Muscle layer of duodenum (tissue), 2 donors: ENCODE measurements around the gene DOCK9.

Experiments used
- H3K27ac ChIP-seq: one replicate; pipeline ENCODE4 v1.7.0; 2013; ENCODE audit warnings: mild to moderate bottlenecking, low read length
- H3K27me3 ChIP-seq: one replicate; pipeline ENCODE4 v1.7.0; 2013; ENCODE audit warnings: low read depth, mild to moderate bottlenecking, control low read depth, low read length
- H3K36me3 ChIP-seq, 2 donors: one replicate each; pipeline ENCODE4 v1.7.0; 2013; ENCODE audit warnings: low read length in 2 of 2, control low read depth in 1 of 2, mild to moderate bottlenecking in 1 of 2; ENCODE audit not compliant: insufficient read depth in 2 of 2, control insufficient read depth in 1 of 2
- H3K4me1 ChIP-seq, 2 donors: one replicate each; pipeline ENCODE4 v1.7.0; 2013; ENCODE audit warnings: low read length in 2 of 2, mild to moderate bottlenecking in 2 of 2, control low read depth in 1 of 2, moderate library complexity in 1 of 2; ENCODE audit not compliant: insufficient read depth in 2 of 2, control insufficient read depth in 1 of 2
- H3K4me3 ChIP-seq, 2 donors: one replicate each; pipeline ENCODE4 v1.7.0; 2013; ENCODE audit warnings: low read length in 2 of 2, low read depth in 1 of 2, mild to moderate bottlenecking in 1 of 2
- H3K9me3 ChIP-seq, 2 donors: one replicate each; pipeline ENCODE4 v1.7.0; 2013; ENCODE audit warnings: low read length in 2 of 2, control low read depth in 1 of 2, mild to moderate bottlenecking in 1 of 2; ENCODE audit not compliant: control insufficient read depth in 1 of 2
- donor health status: healthy.

Gene DOCK9

GRCh38 chr13:98845742-98846141 lies 132.1 kb downstream of the DOCK9 start:
- Histone ChIP-seq H3K36me3 (peaks cover 0 to 7% of the 10 kb centered on the region in 2 donors), H3K4me3 (no peak overlapping the region), H3K27me3 (no peaks in the 10 kb centered on the region), H3K27ac (no peak overlapping the region), H3K9me3 (no peaks in the 10 kb centered on the region), H3K4me1 (peaks cover 0 to 16% of the 10 kb centered on the region in 2 donors)

DNA sequence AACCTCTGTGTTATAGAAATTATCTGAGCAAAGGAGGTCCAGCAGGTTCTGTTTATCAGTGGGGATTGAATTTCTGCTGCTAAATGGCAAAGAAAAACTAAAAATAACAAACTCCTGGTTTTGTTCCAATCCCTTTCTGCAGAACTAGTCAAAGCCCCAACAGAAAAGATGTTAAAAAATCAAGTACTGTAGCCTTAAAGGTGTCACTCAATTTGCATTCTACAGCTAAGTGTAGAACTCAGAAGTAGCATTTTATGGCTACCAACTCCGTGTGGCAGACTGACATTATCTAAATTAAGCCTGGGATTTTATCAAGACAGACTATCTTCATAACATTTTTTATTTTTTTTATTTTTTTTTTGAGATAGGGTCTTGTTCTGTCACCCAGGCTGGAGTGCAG lies 133.8 kb downstream of the DOCK9 start:
- Histone ChIP-seq H3K4me3 (no peak overlapping the region), H3K27ac (no peak overlapping the region), H3K4me1 (peaks cover 0 to 21% of the 10 kb centered on the region in 2 donors), H3K9me3 (no peaks in the 10 kb centered on the region), H3K36me3 (peaks cover 0 to 7% of the 10 kb centered on the region in 2 donors), H3K27me3 (no peaks in the 10 kb centered on the region)

GRCh38 chr13:98843482-98843877 lies 134.4 kb downstream of the DOCK9 start:
- Histone ChIP-seq H3K27me3 (no peaks in the 10 kb centered on the region), H3K4me3 (no peak overlapping the region), H3K27ac (no peak overlapping the region), H3K36me3 (peaks cover 0 to 7% of the 10 kb centered on the region in 2 donors), H3K9me3 (no peaks in the 10 kb centered on the region), H3K4me1 (peaks cover 0 to 21% of the 10 kb centered on the region in 2 donors)

DNA sequence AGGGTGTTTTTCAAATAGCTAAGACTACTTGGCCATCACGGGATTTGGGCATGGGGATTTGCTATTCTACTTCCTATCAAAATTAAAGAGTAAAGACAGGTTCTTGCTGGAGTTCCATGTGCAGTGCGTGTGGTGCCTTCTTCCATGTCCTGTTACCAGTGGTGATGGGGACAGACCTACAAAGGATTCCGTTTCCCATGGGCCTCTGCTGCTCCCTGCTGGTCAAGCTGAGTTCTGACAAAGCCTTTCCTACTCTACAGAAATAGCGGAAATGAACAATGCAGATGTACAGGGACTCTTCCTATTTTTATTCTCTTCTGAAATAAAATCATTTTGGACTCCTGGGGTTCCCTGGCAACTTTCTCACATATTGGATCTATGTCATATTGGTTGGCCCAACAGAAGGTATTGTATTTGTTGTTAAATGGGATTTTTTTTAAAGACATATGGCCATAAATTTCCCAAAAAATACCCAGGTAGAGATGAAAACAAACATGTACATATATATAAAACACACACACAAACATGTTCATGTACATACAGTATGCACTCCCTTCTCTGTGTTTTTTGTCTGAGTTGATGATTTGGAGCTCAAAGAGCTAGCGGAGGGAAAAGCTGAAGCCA lies 134.9 kb downstream of the DOCK9 start:
- peaks cover 0 to 19% of the 10 kb centered on the region in 2 donors for H3K4me1 ChIP-seq
- H3K36me3 ChIP-seq: peaks cover 0 to 7% of the 10 kb centered on the region in 2 donors
- H3K27ac ChIP-seq: no peak overlapping the region

GRCh38 chr13:98842070-98842469 lies 135.8 kb downstream of the DOCK9 start:
- no peak overlapping the region for H3K27ac ChIP-seq
- H3K4me3 ChIP-seq: no peak overlapping the region
- no peaks in the 10 kb centered on the region for H3K9me3 ChIP-seq
- H3K4me1 ChIP-seq: peaks cover 0 to 15% of the 10 kb centered on the region in 2 donors
- H3K27me3 ChIP-seq: no peaks in the 10 kb centered on the region
- peaks cover 0 to 9% of the 10 kb centered on the region in 2 donors for H3K36me3 ChIP-seq

More for the DNA sequence above, 134.9 kb downstream of the DOCK9 start:
- Histone ChIP-seq H3K27me3 (no peaks in the 10 kb centered on the region), H3K9me3 (no peaks in the 10 kb centered on the region), H3K4me3 (no peak overlapping the region)

GRCh38 chr13:98839856-98840769 lies 137.8 kb downstream of the DOCK9 start:
- H3K4me1 ChIP-seq: peaks cover 0 to 5% of the 10 kb centered on the region in 2 donors
- no peaks in the 10 kb centered on the region for H3K27me3 ChIP-seq
- peaks cover 3 to 24% of the 10 kb centered on the region in 2 donors for H3K36me3 ChIP-seq
- H3K4me3 ChIP-seq: no peak overlapping the region
- no peaks in the 10 kb centered on the region for H3K9me3 ChIP-seq
- H3K27ac ChIP-seq: no peak overlapping the region

- Histone ChIP-seq H3K4me1 (peaks cover 0 to 12% of the 10 kb centered on the region in 2 donors), H3K27me3 (no peaks in the 10 kb centered on the region), H3K4me3 (no peak overlapping the region), H3K9me3 (no peaks in the 10 kb centered on the region), H3K27ac (no peak overlapping the region), H3K36me3 (peaks cover 3 to 25% of the 10 kb centered on the region in 2 donors)
These were observed 139.1 kb downstream of the DOCK9 start for GRCh38 chr13:98838776-98839175.

GRCh38 chr13:98837896-98838295 lies 140.0 kb downstream of the DOCK9 start:
- Histone ChIP-seq H3K36me3 (peaks cover 3 to 25% of the 10 kb centered on the region in 2 donors), H3K27me3 (no peaks in the 10 kb centered on the region), H3K4me3 (no peak overlapping the region), H3K4me1 (peaks cover 0 to 12% of the 10 kb centered on the region in 2 donors), H3K9me3 (no peaks in the 10 kb centered on the region), H3K27ac (no peak overlapping the region)

DNA sequence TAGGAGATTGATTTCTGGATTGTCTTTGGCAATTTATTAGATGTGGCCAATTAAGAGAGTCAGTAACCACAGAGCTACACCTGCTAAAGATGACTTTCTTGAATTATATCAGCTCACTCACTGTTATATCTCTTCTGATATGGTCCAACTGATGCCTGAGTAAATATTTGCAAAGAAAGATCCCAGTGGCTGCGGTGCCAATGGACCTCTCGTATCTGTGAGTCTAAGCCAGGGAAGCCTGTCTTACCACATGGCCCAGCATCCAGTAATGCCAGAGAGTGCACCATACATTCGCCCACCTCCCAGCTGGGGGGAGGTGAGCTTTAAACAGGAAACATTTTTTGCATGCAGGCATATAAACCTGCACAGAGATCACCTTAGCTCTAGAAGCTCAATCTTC lies 142.7 kb downstream of the DOCK9 start:
- H3K36me3 ChIP-seq: peaks cover 7 to 43% of the 10 kb centered on the region in 2 donors
- H3K9me3 ChIP-seq: no peaks in the 10 kb centered on the region

GRCh38 chr13:98834254-98834960 lies 143.5 kb downstream of the DOCK9 start:
- H3K36me3 ChIP-seq: peaks cover 14 to 50% of the 10 kb centered on the region in 2 donors
- H3K27ac ChIP-seq: no peak overlapping the region
- H3K4me1 ChIP-seq: peaks cover 0 to 7% of the 10 kb centered on the region in 2 donors
- H3K4me3 ChIP-seq: no peak overlapping the region
- no peaks in the 10 kb centered on the region for H3K27me3 ChIP-seq
- H3K9me3 ChIP-seq: no peaks in the 10 kb centered on the region

More for the DNA sequence above, 142.7 kb downstream of the DOCK9 start:
- no peak overlapping the region for H3K27ac ChIP-seq
- H3K4me1 ChIP-seq: peaks cover 0 to 9% of the 10 kb centered on the region in 2 donors
- H3K27me3 ChIP-seq: no peaks in the 10 kb centered on the region
- no peak overlapping the region for H3K4me3 ChIP-seq

- Histone ChIP-seq H3K4me1 (peaks cover 0 to 7% of the 10 kb centered on the region in 2 donors), H3K4me3 (no peak overlapping the region), H3K27ac (no peak overlapping the region), H3K36me3 (peaks cover 20 to 56% of the 10 kb centered on the region in 2 donors), H3K27me3 (no peaks in the 10 kb centered on the region), H3K9me3 (no peaks in the 10 kb centered on the region)
These were observed 146.6 kb downstream of the DOCK9 start for GRCh38 chr13:98831236-98831635.
